NCI-H2171 treated with DMSO at 0.1 percent for 48 hours (cell line): Measurements from ENCODE around the gene OSTC.
A peak's percentile ranks its signal among the peaks of the same experiment; 100 is the strongest.

Experiments used
- DNase-seq: peaks from one replicate; lab custom pipeline; 2025; lab: John Stamatoyannopoulos, UW

OSTC gene

DNA sequence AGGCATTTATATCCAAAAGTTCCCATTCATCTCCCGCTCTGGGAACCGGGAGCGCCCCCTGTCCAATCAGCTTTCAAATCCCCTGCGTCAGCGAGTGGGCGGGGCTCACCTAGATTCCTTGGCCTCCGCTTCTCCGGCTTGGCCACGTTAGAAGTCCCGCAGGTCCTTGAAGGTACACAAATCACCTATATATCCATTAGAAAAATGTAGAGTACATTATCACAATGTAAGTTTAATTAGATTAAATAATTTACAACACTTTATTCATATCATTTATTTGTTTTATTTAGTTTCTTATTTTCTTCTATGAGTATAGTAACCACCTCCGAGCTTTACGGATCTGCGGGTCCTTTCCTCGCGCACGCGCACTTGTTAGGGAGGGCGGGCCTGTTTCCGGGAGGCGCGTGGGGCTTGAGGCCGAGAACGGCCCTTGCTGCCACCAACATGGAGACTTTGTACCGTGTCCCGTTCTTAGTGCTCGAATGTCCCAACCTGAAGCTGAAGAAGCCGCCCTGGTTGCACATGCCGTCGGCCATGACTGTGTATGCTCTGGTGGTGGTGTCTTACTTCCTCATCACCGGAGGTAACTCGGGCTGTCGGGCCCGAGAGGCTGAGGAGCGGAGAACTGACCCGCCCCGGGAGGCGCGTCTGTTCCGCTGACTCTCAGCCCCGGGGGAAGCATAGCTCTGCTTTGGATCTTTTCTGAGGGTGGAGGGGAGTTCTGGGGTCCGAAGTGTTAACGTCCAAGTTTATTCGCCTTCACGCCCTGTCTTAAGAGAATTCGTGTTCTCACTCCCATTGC is at the start of gene OSTC:
OSTC (plus strand) TSS at position 388 of the 802 bp plus-strand sequence; CDS start at position 445, 57 bp downstream.
- peak; percentile 87 for DNase-seq

DNA sequence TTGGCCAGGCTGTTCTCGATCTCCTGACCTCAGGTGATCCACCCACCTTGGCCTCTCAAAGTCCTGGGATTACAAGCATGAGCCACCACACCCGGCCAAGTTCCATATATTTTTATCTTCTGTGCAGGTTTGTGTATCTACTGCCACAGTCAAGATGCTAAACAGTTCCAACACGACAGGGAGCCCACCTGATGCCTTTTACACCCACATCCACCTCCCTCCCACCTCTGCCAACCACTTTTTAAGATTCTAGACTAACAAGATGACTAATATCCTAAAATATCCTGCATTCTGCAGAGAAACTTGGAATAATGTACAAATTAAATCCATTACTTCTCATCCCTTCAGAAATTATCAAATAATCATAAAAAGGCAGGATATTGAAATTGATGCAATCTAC is 49.3 kb upstream of the OSTC start:
- DNase-seq, result no peak

DNA sequence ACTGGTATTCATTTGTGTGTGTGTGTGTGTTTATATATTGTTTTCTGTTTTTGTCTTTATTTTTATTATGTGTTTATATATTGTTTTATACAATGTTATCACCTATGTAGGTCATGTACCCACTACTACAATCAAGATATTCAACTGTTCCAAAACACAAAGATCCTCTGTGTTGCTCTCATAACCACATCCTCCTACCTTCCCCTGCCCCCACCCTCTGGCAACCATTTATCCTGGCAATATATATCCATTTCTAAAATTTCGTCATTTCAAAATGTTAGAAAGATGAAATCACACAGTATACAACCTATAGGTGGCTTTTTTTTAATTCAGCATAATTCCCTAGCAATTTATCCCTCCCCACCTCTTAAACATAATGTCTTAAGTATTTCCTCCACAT is 48.9 kb upstream of the OSTC start:
- no peak for DNase-seq

DNA sequence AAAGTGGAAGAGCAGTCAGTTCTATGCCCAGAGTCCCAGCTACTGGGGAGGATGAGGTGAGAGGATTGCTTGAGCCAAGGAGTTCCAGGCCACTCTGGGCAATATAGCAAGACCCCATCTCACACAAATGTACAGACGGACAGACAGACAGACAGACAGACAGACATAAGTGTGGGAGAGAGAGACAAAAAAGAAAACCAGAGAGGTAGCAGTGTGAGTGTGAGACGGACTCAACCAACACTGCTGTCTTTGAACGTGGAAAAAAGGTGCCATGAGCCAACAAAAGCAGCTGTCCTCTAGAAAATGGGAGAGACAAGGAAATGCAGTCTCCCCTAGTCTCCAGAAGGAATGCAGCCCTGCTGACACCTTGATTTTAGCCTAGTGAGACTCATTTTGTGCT is 48.2 kb upstream of the OSTC start:
- no peak for DNase-seq

DNA sequence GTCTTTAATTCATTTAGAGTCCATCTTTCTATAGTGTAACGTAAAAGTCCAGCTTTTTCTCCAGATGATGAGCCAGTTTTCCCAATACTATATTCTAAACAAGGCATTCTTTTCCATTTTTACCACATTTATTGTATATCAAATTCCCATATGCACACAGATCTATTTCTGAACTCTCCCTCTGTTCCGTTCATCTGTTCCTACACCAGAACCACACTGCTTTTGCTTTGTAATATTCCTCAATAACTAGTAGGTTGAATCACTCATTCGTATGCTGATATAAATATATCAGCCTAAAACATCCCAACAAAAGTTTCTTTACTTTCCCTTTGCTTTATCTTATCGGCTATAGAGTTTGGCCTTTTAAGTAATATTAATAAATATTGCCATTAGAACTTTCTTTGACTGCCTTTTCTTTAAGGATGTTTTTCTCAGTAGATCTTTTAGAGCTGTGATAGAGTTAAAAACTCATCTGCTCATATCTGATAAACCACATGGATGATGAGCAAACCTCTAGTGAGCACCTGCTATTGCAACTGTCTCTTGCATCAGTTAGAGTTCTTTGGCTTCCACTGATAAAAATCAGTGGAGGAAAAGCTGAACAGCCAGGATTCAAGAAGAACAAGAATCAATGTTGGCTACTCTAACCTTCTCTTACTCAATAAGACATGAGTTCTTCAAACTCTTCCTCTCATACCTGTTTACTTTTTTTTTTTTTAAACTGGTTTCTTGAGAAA is 43.2 kb upstream of the OSTC start:
- DNase-seq, result no peak

DNA sequence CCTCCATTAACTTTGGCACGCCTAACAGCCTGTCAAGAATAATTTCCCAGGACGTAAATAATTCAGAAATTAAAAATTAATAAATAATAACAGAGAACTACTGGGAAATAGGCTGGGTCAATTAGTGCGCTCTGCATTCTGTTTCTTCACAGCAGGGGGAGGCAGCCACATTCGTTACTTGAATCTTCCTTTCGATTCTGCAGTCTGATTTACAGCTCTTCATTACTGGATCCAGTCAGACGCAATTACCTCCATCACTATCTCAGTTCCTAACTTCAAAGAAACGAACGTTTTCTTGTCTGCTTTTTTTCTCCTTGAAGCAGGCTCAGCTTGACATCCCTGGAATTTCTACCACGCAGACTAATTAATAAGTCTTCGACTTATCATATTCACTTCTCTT is 39.0 kb upstream of the OSTC start:
- DNase-seq, result no peak

DNA sequence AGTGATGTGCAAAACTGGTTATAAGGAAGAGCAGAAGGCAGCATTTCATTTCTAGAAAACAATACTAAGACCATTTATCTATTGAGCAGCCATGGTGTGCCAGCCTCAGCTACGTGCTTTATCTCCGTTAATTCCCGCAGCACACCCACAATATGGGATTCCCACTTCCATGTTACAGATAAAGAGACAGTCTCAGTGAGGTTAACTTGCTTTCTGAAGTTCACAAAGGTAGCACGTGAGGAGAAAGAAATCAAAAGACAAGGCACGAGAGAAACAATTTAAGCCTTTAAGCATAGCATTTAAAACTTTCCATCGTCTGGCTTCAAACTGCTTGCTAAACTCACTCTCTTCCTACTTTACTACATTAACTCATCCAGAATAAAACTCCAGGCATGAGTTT is 38.0 kb upstream of the OSTC start:
- DNase-seq, result no peak

DNA sequence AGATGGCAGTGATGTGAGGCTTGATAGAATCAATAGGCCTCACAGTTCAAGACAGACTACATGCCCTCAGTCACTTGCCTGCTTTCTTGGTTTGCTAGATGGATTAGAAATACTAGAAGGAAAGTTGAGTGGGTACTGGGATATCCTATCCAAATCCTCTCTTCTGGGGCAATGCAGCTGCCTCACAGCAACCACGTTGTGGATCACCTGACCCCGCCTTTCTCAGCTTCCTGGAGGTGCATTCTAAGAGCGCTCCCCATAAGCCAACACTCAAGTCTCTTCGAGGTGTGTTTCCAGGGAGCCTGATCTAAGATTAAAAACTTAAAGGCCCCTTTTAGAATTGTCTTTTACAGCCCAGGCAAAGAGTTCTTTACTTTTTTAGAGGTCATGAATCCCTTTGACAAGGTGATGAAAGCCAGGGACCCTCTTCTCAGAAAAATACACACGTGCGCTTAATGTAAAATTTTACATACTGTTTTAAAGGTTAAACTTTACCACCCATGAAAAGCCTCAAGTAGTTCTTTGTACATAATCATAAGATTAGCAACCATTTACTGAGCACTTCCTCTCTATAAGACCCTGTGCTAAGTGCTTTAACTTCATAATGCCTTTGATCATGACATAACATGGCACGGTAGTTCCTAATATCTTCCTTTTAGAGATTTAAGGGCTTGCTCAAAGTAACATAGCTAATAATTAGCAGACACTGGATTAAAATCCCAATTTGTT is 30.9 kb upstream of the OSTC start:
- no peak for DNase-seq

DNA sequence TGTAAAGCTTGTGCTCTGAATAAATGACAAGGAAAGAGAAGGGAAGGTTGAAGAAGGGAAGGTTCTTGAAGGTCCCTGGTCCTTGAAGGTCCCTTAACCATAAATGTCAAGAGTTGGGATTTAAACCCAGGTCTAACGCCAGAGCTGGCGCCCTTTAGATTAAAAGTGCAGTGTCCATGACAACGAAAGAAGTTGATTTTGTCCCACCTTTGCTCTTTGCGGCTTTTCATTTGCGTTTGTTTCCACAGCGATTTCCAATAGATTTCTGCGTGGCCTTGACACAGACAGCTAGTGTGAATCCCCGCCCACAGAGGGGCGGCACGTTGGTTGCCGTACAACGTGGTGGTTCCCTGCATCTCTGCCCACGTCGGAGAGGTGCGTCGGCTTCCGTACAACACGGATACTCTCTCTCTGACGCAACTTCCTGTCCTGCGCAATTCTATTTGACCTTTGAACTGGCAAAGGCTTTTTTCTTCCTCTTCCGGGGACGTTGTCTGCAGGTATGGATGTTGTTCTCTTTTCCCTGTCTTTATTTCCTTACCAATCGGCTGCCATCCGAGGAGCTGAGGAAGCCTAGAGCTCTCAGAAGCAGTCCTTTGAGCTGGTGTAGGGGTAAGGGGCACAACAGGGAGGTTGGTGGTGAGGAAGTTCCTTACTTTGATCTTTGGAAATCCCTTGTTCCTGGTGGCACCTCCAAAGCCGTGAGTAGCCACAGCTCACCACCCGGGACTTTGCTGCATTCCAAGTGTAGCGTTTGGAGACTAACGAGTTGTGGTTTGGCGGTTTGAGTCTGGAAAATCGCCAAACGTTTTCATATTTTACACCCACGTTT is 30.1 kb upstream of the OSTC start, which contains the start of gene RPL34:
RPL34 (plus strand) TSS at position 476 of the 832 bp plus-strand sequence. CDS start 1,384 bp downstream, outside the sequence.
- peak; percentile 93 for DNase-seq

DNA sequence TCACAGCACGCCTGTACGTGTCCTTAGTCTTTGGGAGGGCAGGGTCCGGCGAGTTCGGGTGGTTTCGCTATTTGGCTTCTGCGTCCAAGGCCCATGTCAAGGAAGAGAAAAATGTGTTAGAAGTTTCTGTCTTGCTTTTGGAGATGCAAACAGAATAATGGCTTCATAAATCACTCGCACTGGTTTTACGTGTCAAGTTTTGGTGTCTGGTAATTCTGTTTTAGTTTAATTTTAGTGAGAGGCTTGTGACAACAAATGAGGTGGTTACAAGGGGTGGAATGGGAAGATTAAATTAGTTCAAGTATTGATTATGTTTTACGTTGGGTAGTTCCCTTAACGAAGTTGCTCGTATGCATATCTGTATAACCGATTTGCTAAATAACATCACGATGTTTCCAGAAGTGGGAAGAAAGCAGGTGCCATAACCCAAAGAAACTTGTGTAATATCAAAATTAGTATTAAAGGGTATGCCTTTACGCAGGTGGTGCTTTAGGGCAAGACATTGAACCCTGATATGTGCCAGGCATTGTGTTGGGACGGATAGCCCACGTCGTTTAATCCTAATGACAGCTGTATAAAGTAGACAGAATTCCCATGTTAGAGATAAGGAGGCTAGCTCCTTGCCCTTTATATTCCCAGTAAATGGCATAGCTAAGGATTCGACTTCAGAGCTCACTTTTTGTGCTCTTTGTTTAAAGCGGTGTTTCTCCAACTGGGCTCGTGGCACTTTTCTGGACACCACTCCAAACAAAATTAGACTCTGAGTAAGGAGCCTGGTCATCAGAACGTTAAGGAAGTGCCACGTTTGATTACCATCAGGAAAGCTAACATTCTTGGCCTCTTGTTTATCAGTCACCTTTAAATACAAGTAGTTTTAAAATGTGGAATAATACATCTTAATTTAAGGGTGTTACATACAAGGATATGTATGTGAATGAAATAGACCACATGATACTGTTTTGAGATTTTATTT is 29.2 kb upstream of the OSTC start:
- DNase-seq, result no peak

DNA sequence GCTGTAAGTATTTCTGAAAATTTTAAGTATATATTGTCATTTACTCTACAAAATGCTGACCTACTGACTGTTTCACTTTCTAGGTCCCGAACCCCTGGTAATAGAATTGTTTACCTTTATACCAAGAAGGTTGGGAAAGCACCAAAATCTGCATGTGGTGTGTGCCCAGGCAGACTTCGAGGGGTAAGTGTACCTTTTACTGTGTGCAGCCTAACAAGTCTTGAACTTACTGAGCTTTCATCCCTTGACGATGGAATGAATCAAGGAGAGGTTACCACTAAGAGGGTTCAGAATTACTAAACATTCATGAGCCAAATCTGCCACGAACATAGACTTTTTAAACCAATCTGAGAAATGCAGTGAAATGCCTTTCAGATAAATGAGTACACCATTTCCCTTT is 28.4 kb upstream of the OSTC start:
- no peak for DNase-seq

DNA sequence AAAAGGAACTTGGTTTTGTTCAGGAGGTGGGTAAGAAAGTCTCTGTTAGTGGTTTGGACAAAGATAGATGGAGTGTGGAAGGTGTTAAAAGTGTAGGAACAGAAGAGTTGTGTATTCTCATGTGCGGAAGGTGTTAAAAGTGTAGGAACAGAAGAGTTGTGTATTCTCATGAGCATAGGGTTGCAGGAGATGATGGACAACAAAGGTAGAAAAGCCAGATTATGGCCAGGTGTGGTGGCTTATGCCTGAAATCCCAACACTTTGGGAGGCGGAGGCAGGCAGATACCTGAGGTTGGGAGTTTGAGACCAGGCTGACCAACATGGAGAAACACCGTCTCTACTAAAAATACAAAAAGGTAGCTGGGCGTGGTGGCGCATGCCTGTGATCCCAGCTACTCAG is 27.6 kb upstream of the OSTC start:
- DNase-seq, result no peak

DNA sequence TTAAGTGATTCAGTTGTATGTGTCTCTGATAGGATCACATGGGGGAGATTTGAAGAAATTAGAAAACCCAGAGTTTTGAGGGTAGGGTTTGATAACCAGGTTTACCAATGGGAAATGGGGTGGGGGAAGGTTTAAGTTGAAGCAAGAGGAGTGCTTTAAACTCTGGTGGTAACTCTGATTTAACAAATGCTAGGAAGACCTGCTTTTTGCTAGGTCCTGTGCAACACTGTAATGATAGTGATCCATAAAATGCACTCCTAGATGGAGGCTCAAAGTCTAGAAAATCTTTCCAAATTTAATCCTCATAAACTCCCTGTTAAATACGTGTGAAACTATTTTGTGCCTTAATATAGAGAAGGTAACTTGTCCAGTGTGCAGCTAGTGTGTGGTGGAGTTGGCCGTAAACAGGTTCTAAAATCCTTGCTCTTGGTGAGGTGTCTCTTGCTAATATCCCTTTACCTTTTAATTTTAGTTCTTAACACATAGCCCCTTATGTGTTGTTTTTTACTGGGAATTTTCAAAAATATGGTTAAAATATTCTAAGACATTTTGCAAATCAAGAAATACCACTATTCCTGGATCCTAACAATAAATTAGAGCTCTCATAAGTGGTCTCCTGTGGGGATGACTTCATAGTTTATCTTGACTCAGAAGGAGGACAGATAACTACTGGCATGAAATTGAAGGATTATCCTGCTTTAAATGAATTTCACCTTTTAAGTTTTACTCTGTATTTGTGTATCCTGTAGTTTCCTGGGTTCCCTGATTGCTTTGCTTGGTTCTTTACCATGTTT is 25.9 kb upstream of the OSTC start:
- no peak for DNase-seq

DNA sequence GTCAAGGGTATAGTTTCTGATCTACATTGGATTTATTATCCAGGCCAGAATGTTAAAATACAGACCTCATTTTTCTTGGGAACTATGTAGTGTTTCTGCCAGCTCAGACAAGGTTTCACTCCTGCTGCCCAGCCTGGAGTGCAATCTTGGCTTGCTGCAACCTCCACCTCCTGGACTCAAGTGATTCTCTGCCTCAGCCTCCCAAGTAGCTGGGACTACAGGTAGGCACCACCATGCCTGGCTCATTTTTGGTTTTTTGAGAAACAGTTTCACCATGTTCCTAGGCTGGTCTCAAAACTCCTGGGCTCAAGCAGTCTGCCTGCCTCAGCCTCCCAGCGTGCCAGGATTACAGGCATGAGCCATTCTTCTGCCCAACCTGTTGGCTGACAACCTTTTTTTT is 24.3 kb upstream of the OSTC start:
- DNase-seq, result no peak

DNA sequence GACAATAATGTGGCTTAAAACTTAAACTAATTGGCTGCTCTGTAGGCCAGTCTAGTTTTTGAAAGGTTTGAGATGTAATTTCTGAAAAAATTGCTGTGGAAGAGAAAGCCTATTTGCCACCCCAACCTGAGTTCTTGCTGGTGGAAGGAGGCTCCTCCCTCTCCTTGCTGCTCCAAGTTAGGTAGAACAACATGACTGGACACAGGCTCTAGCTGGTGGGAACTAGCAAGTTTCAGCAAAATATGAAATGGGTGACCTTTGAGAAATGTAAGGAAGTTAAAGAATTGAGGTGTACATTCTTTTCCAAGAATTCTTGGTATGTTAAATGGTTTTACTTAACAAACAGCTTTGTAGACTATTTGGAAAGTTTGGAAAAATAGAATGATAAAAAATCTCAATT is 22.0 kb upstream of the OSTC start:
- DNase-seq, result no peak

DNA sequence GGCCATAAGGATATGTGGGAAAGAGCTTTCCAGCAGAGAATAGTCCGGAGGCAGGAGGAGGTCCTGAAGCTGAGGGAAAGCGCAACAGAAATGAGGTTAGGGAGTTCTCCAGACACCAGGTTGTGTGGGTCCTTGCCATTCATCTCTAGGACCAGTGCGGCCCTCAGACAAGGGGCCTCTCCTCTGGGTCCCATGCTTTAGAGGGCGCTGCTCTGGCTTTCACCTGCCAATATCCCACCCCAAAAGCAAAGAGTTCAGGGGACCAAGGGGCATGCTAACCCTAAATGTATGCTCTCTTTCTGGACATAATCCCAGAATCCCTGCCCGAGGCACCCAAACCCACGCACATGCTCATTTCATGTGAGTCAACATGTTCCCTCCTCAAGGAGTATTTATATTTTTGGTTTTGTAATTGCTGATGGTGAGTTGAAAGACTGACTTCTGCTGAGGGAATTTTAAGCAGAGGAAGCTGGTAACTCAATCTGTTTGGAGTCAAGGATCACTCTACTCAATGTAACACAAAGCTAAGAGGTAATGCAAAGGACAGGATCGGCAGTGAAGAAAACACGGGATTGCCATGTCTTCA is 15.2 kb upstream of the OSTC start:
- no peak for DNase-seq

DNA sequence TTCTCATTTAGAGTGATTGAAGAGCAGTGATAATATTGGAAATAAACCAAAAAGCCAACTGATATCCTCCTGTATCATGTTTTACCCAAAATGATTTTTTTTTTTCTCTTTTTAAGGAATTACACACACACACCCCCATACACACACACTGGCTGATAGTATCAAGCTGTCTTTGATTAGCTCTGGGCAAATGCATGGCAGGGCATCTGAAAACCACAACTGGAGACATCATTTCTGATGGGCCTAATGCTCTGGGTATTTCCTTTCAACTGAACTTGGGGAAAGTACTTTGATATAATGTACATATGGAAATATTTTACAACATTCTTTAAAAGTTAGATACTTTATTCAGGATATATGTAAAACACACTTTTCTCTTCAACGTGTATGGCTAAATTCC is 14.2 kb upstream of the OSTC start:
- DNase-seq, result no peak

DNA sequence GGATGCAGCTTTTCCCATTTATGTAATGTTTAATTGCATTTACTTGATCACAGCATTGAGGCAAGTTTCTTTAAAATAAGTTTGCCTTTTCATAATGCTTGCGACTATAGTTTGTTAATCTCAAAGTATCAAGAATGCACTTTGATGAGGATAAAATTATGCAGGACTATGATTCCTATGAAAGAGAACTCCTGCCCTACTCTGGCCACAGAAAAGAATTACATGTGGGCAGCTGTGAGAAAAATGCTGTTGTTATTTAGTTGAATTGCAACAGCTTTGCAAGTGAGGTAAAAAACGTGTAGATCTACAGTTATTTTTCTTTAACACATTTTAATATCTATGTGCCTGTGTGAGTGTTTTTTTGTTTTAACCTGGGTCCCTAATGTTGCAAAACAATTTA is 12.5 kb upstream of the OSTC start:
- no peak for DNase-seq

DNA sequence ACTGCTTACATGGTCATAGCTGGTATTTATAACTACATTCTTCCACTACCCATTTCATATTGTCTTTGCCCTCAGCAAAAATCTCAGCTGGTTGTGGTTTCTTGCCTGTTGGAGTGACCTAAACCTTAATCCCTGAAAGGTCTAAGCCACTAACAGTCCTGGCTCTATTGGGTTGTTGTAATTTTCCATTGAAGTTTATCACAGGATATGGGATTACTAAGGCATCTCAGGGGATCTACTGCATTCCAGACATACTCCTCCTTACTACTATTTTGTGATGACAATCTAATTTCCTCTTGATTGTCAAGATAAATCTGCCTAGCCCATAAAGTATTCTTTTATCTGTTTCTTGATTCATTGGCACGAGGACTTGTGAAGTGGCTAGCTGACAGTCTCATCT is 6.2 kb upstream of the OSTC start:
- DNase-seq, result no peak
